Stimulated activated CD8-positive, alpha-beta memory T cell treated with anti-CD3 and anti-CD28 coated beads, Interleukin-4, amount 100 ng/mL, for 1 hour (primary cell): Measurements from ENCODE around the gene TRRAP.
"Not testable (repeated sequence)": the region's sequence is repeated elsewhere in the genome, so short reads cannot be mapped to it uniquely, and the experiment has no call there.

Source experiments
- DNase-seq, 2 donors: peaks; one replicate each; pipeline ENCODE4 v3.0.0-alpha.2; 2020; ENCODE audit warnings: low read depth in 2 of 2, low spot score in 1 of 2

TRRAP gene

GRCh38 chr7:98866351-98866750 is 12.0 kb upstream of the TRRAP start:
- DNase-seq, result no peak

- no peak for DNase-seq
Measured at GRCh38 chr7:98866765-98867164, 11.6 kb upstream of the TRRAP start.

DNA sequence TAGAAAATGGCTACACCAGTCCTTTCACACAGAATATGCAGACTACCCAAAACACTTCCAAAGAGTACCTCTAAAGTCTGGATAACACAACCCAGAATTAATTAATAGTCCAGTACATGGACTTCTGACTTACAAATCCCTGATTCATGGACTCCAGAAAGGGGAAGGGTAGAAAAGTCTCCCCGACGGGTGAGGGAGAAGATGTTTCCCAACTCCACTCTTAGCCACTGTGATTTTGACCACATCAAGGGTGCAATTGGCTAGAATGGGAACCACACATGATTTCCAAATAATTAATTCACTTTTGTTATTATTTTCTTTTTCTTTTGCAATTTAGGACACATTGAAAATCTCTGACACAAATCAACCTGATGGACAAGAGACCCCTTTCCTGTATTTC is 9.9 kb upstream of the TRRAP start:
- DNase-seq, result no peak

- no peak for DNase-seq
Measured at GRCh38 chr7:98869027-98869596, 9.2 kb upstream of the TRRAP start.

GRCh38 chr7:98869597-98870120 is 8.7 kb upstream of the TRRAP start, which contains the start of gene TMEM130:
Gene TMEM130 (minus strand): TSS chr7:98870014. CDS start chr7:98869861, 153 bp downstream.
- DNase-seq, result no peak

DNA sequence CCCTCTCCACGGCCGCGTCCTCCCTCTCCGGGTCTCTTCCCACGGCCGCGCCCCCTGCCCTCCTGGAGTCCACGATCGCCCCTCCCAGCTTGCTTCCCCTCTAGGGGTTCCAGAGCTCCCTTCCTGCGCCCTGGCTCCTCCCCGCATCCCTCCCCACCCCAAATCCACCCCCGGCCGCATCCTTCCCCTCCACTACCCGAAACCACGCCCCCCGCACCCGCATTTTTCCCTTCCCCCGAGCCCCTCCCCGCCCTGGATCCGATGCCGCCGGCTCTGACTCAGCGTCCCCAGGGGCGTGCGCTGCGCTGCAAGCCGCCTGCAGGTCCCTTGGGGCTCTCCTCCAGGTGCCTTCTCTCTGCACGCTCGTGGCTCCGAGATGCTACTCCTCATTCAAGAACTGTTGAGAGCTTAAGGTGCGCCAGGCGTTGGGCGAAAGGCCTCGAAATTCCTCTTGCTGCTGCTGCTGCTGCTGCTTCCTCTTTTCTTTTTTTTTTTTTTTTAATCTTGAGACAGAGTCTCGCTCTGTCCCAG is 8.1 kb upstream of the TRRAP start:
- peak in 1 of 2 donors; percentile 37 for DNase-seq

GRCh38 chr7:98870807-98871491 is 7.4 kb upstream of the TRRAP start:
- DNase-seq, result no peak

GRCh38 chr7:98872328-98872924 is 5.9 kb upstream of the TRRAP start:
- DNase-seq, result no peak

DNA sequence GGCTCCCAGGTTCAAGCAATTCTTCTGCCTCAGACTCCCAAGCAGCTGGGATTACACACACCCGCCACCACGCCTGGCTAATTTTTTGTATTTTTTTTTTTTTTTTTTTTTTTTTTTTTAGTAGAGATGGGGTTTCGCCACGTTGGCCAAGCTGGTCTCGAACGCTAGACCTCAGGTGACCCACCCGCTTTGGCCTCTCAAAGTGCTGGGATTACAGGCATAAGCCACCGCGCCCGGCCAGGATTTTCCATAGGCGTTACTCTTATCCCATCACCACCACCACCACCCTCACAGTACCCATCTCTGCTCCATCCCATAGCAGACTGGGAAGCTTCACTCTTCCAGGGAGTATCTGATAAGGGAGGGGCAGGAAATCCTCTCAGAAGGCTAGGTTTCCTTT is 4.7 kb upstream of the TRRAP start:
- DNase-seq, result not testable (repeated sequence)

DNA sequence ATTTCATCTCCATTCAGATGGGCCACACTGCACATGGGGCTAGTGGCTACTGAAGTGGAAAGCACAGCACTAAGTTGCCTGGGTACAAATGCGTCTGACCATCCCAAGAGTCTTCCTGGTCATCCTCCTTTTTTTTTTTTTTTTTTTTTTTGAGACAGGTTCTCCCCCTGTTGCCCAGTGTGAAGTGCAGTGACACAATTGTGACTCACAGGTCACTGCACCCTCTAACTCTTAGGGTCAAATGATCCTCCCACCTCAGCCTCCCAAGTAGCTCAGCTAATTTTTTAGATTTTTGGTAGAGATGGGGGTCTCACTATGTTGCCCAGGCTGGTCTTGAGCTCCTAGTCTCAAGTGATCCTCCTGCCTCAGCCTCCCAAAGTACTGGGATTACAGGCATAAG is 3.4 kb upstream of the TRRAP start:
- DNase-seq, result no peak

DNA sequence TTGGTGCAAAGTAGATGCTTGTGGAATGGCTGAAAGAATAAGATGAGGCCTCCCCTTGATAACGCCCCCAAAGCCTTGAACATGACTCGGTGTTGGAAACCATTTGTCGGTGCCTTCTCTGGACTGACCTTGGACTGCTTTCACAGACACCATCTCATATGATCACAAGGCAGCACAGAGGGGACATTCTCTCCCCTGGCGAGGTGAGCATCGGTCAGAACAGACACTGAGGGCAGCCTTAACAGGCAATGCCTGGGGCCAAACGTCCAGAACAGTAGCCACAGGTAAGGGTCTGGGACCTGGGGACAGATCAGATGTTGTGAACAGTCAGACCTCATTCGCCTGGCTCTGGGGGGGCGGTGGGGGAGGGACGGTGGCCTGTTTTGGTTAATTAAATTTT is 2.8 kb upstream of the TRRAP start:
- no peak for DNase-seq

DNA sequence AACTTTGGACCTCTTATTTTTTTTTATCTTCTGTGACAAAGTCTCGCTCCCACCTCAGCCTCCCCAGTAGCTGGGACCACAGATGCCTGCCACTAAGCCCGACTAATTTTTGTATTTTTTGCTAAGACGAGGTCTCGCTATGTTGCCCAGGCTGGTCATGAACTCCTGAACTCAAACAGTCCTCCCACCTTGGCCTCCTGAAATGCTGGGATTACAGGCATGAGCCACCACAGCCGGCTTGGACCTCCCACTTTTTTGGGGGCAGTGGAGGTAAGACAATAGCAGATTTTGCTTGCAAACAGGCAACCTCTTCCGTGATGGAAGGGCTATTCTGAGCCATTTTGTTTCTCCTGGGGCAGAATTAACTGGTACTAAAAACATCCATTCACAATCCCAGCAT is 1.2 kb upstream of the TRRAP start:
- DNase-seq, result no peak

DNA sequence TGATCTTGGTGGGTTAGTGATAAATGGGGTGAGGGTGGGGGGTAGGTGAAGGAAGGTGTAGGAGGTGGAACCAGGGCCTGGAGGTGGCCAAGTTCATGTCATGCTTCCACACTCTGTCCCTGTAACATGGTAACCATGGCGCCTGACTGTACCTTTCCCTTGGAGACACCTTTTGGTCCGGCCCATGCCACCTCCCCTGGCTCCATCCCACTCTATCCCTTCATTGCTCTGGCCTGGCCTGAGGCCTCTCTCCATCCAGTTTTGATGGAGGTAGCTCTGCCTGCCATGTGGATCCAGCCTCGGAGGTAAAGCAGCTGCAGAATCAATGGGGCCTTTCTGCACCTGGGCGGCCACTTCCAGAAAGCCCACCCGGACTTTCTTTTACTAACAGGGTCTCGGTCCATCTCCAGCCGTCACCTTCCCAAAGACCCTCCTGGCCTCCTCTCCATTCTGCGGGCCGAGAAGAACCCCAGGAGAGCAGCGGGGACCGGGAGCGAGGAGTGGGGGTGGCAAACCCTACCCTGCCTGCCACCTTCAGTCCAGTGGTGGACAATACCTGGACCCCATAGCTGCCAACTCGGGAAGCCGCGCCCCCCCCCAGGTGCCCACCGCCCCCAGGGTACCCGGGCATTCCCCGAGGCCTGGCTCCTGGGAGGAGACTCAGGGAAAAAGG is 504 bp upstream of the TRRAP start:
- no peak for DNase-seq

DNA sequence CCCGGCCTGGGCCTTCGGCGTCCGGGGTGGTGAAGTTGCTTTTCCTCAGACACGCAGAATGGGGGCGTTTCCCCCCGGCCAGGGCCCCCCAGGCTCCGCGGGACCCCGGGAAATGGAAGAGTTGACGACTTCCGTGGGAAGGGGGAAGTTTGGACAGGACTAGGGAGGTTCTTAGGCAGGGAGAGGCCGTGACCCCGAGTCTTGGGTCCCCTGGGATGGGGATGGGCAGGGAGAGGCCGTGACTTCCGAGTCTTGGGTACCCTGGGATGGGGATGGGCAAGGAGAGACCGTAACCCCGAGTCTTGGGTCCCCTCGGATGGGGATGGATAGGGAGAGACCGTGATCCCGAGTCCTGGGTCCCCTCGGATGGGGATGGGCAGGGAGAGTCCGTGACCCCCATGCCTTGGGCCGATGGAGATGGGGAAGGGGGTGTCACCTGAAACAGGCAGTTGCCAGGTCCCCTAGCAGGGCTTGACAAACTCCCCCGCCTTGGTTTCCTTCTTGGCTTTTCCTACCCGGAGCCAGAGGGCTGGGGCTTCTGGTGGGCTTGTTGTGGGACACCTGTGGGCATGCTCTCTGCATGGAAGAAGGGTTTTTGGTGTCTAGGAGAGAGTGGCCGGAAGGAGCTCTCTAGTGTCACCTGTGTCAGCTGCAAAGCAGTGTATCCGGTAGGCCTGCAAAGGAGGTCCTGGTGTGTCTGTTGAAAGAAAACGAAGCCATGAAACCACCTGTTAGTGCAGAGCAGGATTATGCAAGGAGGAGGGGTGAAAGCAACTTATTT is 1.1 kb downstream of the TRRAP start:
- peak; percentile 22 to 30 for DNase-seq

GRCh38 chr7:98879979-98880315 is 1.6 kb downstream of the TRRAP start:
- DNase-seq, result no peak

DNA sequence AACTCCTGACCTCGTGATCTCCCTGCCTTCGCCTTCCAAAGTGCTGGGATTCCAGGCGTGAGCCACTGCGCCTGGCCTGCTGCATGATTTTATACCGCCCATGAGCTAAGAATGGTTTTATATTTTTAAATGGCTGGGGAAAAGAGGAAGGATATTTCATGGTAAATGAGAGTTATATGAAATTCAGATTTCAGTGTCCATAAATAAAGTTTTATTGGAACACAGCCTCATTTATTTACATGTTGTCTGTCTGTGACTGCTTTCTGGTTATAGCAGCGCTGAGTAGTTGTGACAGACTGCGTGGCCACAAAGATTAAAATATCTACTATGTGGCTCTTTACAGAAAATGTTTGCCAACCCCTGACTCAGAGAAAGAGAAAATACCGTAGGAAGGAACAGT is 2.2 kb downstream of the TRRAP start:
- no peak for DNase-seq

- DNase-seq, result no peak
Measured at GRCh38 chr7:98881561-98882315, 3.4 kb downstream of the TRRAP start.

DNA sequence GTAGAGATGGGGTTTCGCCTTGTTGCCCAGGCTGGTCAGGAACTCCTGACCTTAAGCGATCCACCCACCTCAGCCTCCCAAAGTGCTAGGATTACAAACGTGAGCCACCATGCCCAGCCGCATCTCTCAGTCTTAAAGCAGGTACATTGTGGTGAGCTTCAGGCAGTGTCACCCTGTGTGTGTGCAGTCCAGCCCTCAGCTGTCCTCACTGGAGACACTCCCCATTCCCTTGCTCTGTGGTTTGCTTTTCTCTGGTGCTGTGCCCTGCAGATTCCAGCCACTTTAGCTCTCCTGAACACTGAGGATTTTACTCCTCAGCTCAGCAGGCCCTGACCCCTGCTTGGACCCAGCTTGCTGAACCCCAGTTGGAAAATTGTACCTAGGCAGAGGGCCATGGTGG is 6.1 kb downstream of the TRRAP start:
- DNase-seq, result no peak

GRCh38 chr7:98887038-98887437 is 8.7 kb downstream of the TRRAP start:
- DNase-seq, result no peak

DNA sequence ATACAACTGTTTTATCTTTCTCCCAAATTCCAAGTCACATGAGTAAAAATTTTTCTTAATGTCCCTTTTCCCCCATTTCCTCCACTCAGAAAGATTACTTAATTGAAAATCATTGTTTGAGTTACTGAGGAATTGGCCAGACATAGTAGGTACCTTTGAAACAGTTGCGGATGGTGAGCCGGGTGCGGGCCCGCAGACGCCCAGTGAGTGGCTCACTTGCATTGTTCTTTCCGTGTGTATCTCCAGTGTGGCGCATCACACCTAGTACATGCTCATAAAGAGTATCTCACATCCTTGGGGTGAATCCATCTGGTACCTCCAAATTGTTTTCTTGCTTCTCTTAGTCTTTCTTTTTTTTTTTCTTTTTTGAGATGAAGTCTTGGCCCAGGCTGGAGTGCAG is 14.3 kb downstream of the TRRAP start:
- DNase-seq, result no peak
